CD8-positive, alpha-beta memory T cell (primary cell): ENCODE data around the gene SORCS2. TPM values are rescaled to one million over a fixed set of nuclear protein-coding genes. Genes with fewer than 3 reads are reported as not detected.
A peak's percentile ranks its signal among the peaks of the same experiment; 100 is the strongest.

ENCODE experiments used
- CTCF ChIA-PET: fragments of 350-600 bp; sonication (Branson Sonifier 250); formaldehyde crosslinking; loops from one replicate; lab custom pipeline; 2021; ENCODE audit warnings: antibody characterized with exemption; lab: Charles Lee
- POLR2A ChIA-PET: fragments of 350-600 bp; sonication (Branson Sonifier 250); formaldehyde crosslinking; loops from one replicate; lab custom pipeline; 2021; ENCODE audit warnings: antibody characterized with exemption; lab: Charles Lee
- DNase-seq, 5 donors: peaks; one replicate each; pipeline versions ENCODE4 v3.0.0 to v3.0.0-alpha.2; 2020 to 2022; ENCODE audit warnings: mixed read lengths in 1 of 5
- H3K27ac ChIP-seq: one replicate; pipeline ENCODE4 v1.7.0; 2013; ENCODE audit warnings: low read depth, mild to moderate bottlenecking, low read length, moderate library complexity
- H3K27me3 ChIP-seq: 2 replicates; pipeline ENCODE4 v1.7.0; 2013; ENCODE audit warnings: low read length, mild to moderate bottlenecking; ENCODE audit not compliant: insufficient read depth, poor library complexity, severe bottlenecking
- H3K36me3 ChIP-seq: 2 replicates; pipeline ENCODE4 v1.7.0; 2013; ENCODE audit warnings: mild to moderate bottlenecking, low read length, moderate library complexity; ENCODE audit not compliant: insufficient read depth
- H3K4me1 ChIP-seq: 2 replicates; pipeline ENCODE4 v1.7.0; 2013; ENCODE audit warnings: mild to moderate bottlenecking, low read length, moderate library complexity; ENCODE audit not compliant: insufficient read depth
- H3K4me3 ChIP-seq: 2 replicates; pipeline ENCODE4 v1.7.0; 2013; ENCODE audit warnings: mild to moderate bottlenecking, low read length
- H3K9me3 ChIP-seq: 2 replicates; pipeline ENCODE4 v1.7.0; 2013; ENCODE audit warnings: mild to moderate bottlenecking, low read length
- H3K27ac Mint-ChIP-seq, 8 donors: one replicate each; pipeline ENCODE4 v1.8.0; 2020 to 2021; ENCODE audit warnings: mixed read lengths in 8 of 8, mild to moderate bottlenecking in 6 of 8, inconsistent platforms in 3 of 8, moderate library complexity in 3 of 8
- H3K27me3 Mint-ChIP-seq, 2 donors: one replicate each; pipeline ENCODE4 v1.8.0; 2020 to 2021; ENCODE audit warnings: mixed read lengths in 2 of 2, mild to moderate bottlenecking in 1 of 2, moderate library complexity in 1 of 2
- H3K36me3 Mint-ChIP-seq, 3 donors: one replicate each; pipeline ENCODE4 v1.8.0; 2020 to 2021; ENCODE audit warnings: mixed read lengths in 3 of 3, inconsistent platforms in 1 of 3, mild to moderate bottlenecking in 1 of 3
- H3K4me1 Mint-ChIP-seq, 3 donors: one replicate each; pipeline ENCODE4 v1.8.0; 2020 to 2021; ENCODE audit warnings: mixed read lengths in 3 of 3, inconsistent platforms in 1 of 3, mild to moderate bottlenecking in 1 of 3
- H3K4me3 Mint-ChIP-seq, 7 donors: one replicate each; pipeline ENCODE4 v1.8.0; 2020 to 2021; ENCODE audit warnings: mixed read lengths in 7 of 7, mild to moderate bottlenecking in 6 of 7, moderate library complexity in 4 of 7, inconsistent platforms in 2 of 7
- H3K9me3 Mint-ChIP-seq, 5 donors: one replicate each; pipeline ENCODE4 v1.8.0; 2020 to 2022; ENCODE audit warnings: mixed read lengths in 5 of 5, mild to moderate bottlenecking in 3 of 5, moderate library complexity in 2 of 5, inconsistent platforms in 1 of 5
- polyA plus RNA-seq: library from polyadenylated mRNA; unstranded; fragments of 300-500 nt; fragmentation: Illumina TruSeq; gene quantifications from one replicate; pipeline ENCODE4 v1.2.3, GENCODE V29; 2021
- total RNA-seq, 2 experiments: library from RNA; stranded (reverse); gene quantifications; one replicate each; pipeline ENCODE4 v1.2.3, GENCODE V29; 2021

The SORCS2 gene
- total and polyA plus RNA-seq, 3 experiments from 2014 or later: not detected

GRCh38 chr4:7735961-7736360, 543.6 kb downstream of the SORCS2 start:
- H3K9me3 Mint-ChIP-seq: no peaks in the 10 kb centered on the region
- POLR2A ChIA-PET: no interaction called here
- no peak for DNase-seq
- no peak overlapping the region for H3K27ac Mint-ChIP-seq
- H3K36me3 ChIP-seq: no peaks in the 10 kb centered on the region
- H3K27me3 ChIP-seq: no peaks in the 10 kb centered on the region
- no peaks in the 10 kb centered on the region for H3K9me3 ChIP-seq
- H3K4me3 Mint-ChIP-seq: no peak overlapping the region
- CTCF ChIA-PET: no interaction called here
- H3K4me1 ChIP-seq: no peaks in the 10 kb centered on the region
- H3K27me3 Mint-ChIP-seq: peaks cover 0 to 2% of the 10 kb centered on the region in 2 donors
- H3K4me3 ChIP-seq: no peak overlapping the region
- no peak overlapping the region for H3K27ac ChIP-seq
- no peaks in the 10 kb centered on the region for H3K4me1 Mint-ChIP-seq
- H3K36me3 Mint-ChIP-seq: no peaks in the 10 kb centered on the region

GRCh38 chr4:7736436-7737267, 544.3 kb downstream of the SORCS2 start:
- Mint-ChIP-seq H3K27ac (no peak overlapping the region), H3K4me3 (no peak overlapping the region), H3K27me3 (peaks cover 0 to 2% of the 10 kb centered on the region in 2 donors), H3K4me1 (no peaks in the 10 kb centered on the region), H3K9me3 (no peaks in the 10 kb centered on the region), H3K36me3 (no peaks in the 10 kb centered on the region)
- Histone ChIP-seq H3K9me3 (no peaks in the 10 kb centered on the region), H3K27ac (no peak overlapping the region), H3K4me3 (no peak overlapping the region), H3K4me1 (no peaks in the 10 kb centered on the region), H3K36me3 (no peaks in the 10 kb centered on the region), H3K27me3 (no peaks in the 10 kb centered on the region)
- ChIA-PET CTCF (no interaction called here), POLR2A (no interaction called here)
- no peak for DNase-seq

GRCh38 chr4:7737268-7737645, 544.9 kb downstream of the SORCS2 start:
- Histone ChIP-seq H3K4me3 (no peak overlapping the region), H3K36me3 (no peaks in the 10 kb centered on the region), H3K27ac (no peak overlapping the region), H3K4me1 (no peaks in the 10 kb centered on the region), H3K27me3 (no peaks in the 10 kb centered on the region), H3K9me3 (no peaks in the 10 kb centered on the region)
- CTCF ChIA-PET: no interaction called here
- POLR2A ChIA-PET: no interaction called here
- DNase-seq: no peak
- no peaks in the 10 kb centered on the region for H3K9me3 Mint-ChIP-seq
- no peak overlapping the region for H3K27ac Mint-ChIP-seq
- no peaks in the 10 kb centered on the region for H3K4me1 Mint-ChIP-seq
- no peak overlapping the region for H3K4me3 Mint-ChIP-seq
- H3K27me3 Mint-ChIP-seq: peaks cover 0 to 2% of the 10 kb centered on the region in 2 donors
- no peaks in the 10 kb centered on the region for H3K36me3 Mint-ChIP-seq

GRCh38 chr4:7737752-7738457, 545.6 kb downstream of the SORCS2 start:
- Mint-ChIP-seq H3K36me3 (no peaks in the 10 kb centered on the region), H3K27ac (peak overlapping the region in 1 of 8 donors; percentile 29), H3K4me1 (no peaks in the 10 kb centered on the region), H3K27me3 (peaks cover 0 to 2% of the 10 kb centered on the region in 2 donors), H3K4me3 (no peak overlapping the region), H3K9me3 (no peaks in the 10 kb centered on the region)
- POLR2A ChIA-PET: no interaction called here
- no peak overlapping the region for H3K4me3 ChIP-seq
- H3K27ac ChIP-seq: no peak overlapping the region
- CTCF ChIA-PET: no interaction called here
- no peaks in the 10 kb centered on the region for H3K4me1 ChIP-seq
- H3K36me3 ChIP-seq: no peaks in the 10 kb centered on the region
- no peak for DNase-seq
- no peaks in the 10 kb centered on the region for H3K9me3 ChIP-seq
- H3K27me3 ChIP-seq: no peaks in the 10 kb centered on the region

- Histone ChIP-seq H3K4me1 (no peaks in the 10 kb centered on the region), H3K4me3 (no peak overlapping the region), H3K9me3 (no peaks in the 10 kb centered on the region), H3K27ac (no peak overlapping the region), H3K36me3 (no peaks in the 10 kb centered on the region), H3K27me3 (no peaks in the 10 kb centered on the region)
- CTCF ChIA-PET: no interaction called here
- Mint-ChIP-seq H3K27me3 (peaks cover 0 to 2% of the 10 kb centered on the region in 2 donors), H3K4me3 (no peak overlapping the region), H3K4me1 (no peaks in the 10 kb centered on the region), H3K36me3 (no peaks in the 10 kb centered on the region), H3K27ac (peak overlapping the region in 1 of 8 donors; percentile 29), H3K9me3 (no peaks in the 10 kb centered on the region)
- POLR2A ChIA-PET: no interaction called here
- no peak for DNase-seq
Observed at GRCh38 chr4:7738458-7739076, 546.2 kb downstream of the SORCS2 start.

GRCh38 chr4:7739077-7739917, 547.0 kb downstream of the SORCS2 start:
- H3K4me3 Mint-ChIP-seq: no peak overlapping the region
- POLR2A ChIA-PET: no interaction called here

GRCh38 chr4:7739918-7740865, 547.9 kb downstream of the SORCS2 start:
- POLR2A ChIA-PET: no interaction called here
- Mint-ChIP-seq H3K36me3 (no peaks in the 10 kb centered on the region), H3K4me3 (no peak overlapping the region), H3K27me3 (peaks cover 0 to 2% of the 10 kb centered on the region in 2 donors), H3K9me3 (no peaks in the 10 kb centered on the region), H3K27ac (no peak overlapping the region), H3K4me1 (no peaks in the 10 kb centered on the region)
- DNase-seq: peak in 1 of 5 donors; percentile 36
- Histone ChIP-seq H3K4me1 (no peaks in the 10 kb centered on the region), H3K27ac (no peak overlapping the region), H3K4me3 (no peak overlapping the region), H3K9me3 (no peaks in the 10 kb centered on the region), H3K36me3 (no peaks in the 10 kb centered on the region), H3K27me3 (no peaks in the 10 kb centered on the region)
- CTCF ChIA-PET: no interaction called here

More at GRCh38 chr4:7739077-7739917, 547.0 kb downstream of the SORCS2 start:
- Histone ChIP-seq H3K27ac (no peak overlapping the region), H3K27me3 (no peaks in the 10 kb centered on the region), H3K36me3 (no peaks in the 10 kb centered on the region), H3K4me1 (no peaks in the 10 kb centered on the region), H3K4me3 (no peak overlapping the region), H3K9me3 (no peaks in the 10 kb centered on the region)
- H3K36me3 Mint-ChIP-seq: no peaks in the 10 kb centered on the region
- H3K4me1 Mint-ChIP-seq: no peaks in the 10 kb centered on the region
- no peaks in the 10 kb centered on the region for H3K9me3 Mint-ChIP-seq
- CTCF ChIA-PET: no interaction called here
- H3K27me3 Mint-ChIP-seq: peaks cover 0 to 2% of the 10 kb centered on the region in 2 donors
- DNase-seq: no peak
- H3K27ac Mint-ChIP-seq: peak overlapping the region in 1 of 8 donors; percentile 68
